ENCODE measurements around the gene SLC22A16. TPM values are rescaled to one million over a fixed set of nuclear protein-coding genes. Genes with fewer than 3 reads are reported as not detected.
"Not testable (repeated sequence)": the region's sequence is repeated elsewhere in the genome, so short reads cannot be mapped to it uniquely, and the experiment has no call there.

The SLC22A16 gene
- total RNA-seq, 1 experiment from 2014 or later, result not detected

- DNase-seq (ENCODE audit: low read depth), result peak; percentile 41
Measured at GRCh38 chr6:110491644-110492317, 15.4 kb upstream of the SLC22A16 start.

- DNase-seq (ENCODE audit: low read depth), result no peak
Measured at GRCh38 chr6:110491299-110491643, 14.9 kb upstream of the SLC22A16 start.

DNA sequence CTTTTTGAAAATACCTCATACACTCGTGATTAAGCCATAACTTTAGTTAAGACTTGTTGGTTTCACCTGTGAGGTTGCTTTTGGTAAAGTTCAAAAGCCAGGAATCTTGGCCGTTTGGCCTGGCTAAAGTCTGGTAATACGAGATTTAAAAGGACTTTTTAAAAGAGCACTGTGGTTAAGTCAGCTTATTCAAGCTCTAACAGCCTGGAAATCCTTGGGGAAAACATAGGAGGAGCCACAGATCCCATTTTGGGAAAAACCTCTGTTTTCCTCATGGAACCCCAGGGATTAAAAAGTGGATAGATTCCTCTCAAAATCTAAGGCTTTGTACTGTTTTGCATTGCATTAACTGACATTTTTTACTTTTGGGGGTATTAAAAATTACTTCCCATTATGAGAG is 13.7 kb upstream of the SLC22A16 start:
- DNase-seq (ENCODE audit: low read depth), result no peak

- no peak for DNase-seq (ENCODE audit: low read depth)
Measured at GRCh38 chr6:110488606-110489190, 12.3 kb upstream of the SLC22A16 start.

GRCh38 chr6:110487968-110488381 is 11.6 kb upstream of the SLC22A16 start:
- not testable (repeated sequence) for DNase-seq (ENCODE audit: low read depth)

GRCh38 chr6:110486756-110487155 is 10.3 kb upstream of the SLC22A16 start:
- DNase-seq (ENCODE audit: low read depth), result no peak

DNA sequence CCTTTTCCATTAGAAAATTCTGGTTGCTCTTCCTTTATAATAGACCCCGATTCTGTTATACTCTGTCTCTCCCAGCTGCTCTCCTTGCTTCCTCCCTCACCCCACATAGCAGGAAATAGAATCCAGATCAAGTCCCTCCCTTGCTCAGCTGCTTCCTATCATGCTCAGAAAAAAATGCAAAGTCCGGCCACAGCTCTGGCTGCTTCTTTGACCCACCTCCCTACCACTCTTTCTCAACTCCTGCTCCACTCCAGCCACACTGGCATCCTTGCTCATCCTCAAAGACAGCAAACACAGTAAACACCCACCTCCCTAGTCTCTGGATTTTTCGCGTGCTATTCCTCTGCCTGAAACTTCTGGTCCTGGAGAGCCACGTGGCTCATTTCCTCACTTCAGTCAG is 9.1 kb upstream of the SLC22A16 start:
- no peak for DNase-seq (ENCODE audit: low read depth)

DNA sequence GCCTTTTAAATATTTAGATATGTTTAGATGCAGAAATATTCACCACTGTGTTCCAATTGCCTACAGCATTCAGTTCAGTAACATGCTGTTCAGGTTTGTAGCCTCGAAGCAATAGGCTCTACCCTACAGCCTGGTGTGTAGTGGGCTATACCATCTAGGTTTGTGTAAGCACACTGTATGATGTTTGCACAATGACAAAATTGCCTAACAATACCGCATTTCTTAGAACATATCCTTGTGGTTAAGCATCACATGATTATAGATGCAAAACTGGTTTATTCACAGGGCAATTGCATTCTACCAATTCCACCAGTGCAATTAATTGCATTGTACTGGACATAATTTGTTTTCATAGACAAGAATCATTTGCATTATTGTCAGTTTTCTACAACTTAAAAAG is 7.9 kb upstream of the SLC22A16 start:
- DNase-seq (ENCODE audit: low read depth), result peak; percentile 10

DNA sequence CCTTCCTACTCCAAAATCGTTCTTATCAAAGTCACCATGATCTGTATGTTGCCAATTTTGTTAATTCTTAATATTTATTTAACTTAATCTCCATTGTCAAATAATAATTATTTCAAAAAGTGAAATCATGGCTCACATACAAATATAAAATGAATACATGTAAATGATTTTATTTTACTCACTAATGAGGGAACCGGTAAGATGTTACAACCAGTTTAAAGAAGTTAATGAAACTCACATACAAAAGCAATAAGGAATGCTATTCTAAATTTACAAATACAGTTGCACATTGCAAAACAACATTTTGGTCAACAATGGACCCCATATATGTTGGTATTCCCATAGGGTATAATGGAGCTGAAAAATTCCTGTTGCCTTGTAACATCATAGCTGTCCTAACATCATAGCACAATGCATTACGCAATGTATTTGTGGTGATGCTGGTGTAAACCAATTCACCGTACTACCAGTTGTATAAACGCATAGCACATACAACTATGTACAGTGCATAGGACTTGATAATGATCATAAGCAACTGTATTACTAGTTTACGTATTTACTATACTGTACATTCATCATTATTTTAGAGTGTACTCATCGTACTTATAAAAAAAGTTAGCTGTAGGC is 6.5 kb upstream of the SLC22A16 start:
- DNase-seq (ENCODE audit: low read depth), result no peak

- DNase-seq (ENCODE audit: low read depth), result no peak
Measured at GRCh38 chr6:110481081-110481480, 4.7 kb upstream of the SLC22A16 start.

DNA sequence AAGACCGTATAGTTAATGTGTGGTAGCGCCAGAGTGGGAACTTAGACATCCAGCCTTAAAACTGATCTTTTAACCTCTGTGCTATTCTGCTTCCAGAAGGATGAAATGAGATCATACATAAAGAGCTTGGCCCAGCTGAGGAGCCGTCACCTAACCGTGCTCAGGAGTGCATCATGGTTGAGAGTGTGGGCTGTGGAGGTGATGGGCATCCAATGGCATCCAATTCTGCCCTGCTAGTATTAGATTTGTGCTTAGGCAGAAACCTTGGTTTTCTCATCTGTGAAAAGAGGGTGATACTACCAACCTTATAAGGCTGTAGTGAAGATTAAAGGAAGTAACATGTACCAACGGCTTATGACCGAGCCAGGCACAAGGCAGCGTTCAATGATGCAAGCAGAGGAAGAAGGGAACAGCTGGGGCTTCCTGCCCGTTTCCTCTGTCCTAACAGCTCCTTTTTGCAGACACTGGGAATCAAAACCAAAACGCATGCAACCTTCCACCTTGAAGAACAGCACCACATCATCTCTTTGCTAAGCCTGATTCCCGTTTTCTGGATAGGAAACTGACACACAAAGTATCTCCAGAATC is 1.3 kb downstream of the SLC22A16 start:
- DNase-seq (ENCODE audit: low read depth), result no peak

DNA sequence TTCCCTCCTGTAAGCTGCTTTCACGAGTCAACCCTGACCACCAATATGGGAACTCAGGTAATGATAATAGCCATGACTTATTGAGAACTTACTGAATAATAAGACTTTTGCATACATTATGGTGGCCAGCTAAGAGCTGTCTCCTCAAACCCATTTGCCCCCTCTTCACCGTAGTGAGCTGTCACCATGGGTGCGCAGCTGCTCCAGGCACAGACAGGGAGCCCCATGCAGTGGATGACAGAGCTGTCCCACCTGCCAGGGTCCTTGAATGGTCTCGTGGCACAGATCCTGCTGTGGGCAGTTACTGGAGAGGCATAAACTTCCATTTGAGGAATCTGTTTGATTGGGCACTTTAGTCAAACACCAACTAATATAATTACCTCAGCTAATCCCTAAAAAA is 1.9 kb downstream of the SLC22A16 start:
- DNase-seq (ENCODE audit: low read depth), result no peak

DNA sequence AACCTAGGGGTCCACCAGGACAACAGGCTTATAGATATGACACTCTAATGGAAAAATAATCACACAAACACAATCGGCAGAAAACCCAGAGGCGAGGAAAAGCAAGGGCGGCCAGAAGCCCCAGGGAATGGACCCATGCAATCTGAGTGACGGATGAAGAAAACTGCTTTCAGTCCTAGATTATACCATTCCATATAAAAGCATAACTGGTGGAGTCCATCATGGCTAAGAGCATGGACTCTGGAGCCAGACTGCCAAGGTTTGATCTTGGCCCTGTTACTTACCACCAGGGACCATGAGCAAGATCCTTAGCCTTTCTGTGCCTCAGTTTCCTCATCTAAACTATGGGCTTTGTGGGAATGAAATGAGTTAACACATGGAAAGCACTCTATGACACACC is 3.7 kb downstream of the SLC22A16 start:
- no peak for DNase-seq (ENCODE audit: low read depth)

GRCh38 chr6:110471726-110472365 is 4.6 kb downstream of the SLC22A16 start:
- DNase-seq (ENCODE audit: low read depth), result no peak

- no peak for DNase-seq (ENCODE audit: low read depth)
Measured at GRCh38 chr6:110468731-110469130, 7.7 kb downstream of the SLC22A16 start.

GRCh38 chr6:110467566-110468140 is 8.8 kb downstream of the SLC22A16 start:
- DNase-seq (ENCODE audit: low read depth), result no peak

GRCh38 chr6:110462884-110463481 is 13.4 kb downstream of the SLC22A16 start:
- DNase-seq (ENCODE audit: low read depth), result no peak

DNA sequence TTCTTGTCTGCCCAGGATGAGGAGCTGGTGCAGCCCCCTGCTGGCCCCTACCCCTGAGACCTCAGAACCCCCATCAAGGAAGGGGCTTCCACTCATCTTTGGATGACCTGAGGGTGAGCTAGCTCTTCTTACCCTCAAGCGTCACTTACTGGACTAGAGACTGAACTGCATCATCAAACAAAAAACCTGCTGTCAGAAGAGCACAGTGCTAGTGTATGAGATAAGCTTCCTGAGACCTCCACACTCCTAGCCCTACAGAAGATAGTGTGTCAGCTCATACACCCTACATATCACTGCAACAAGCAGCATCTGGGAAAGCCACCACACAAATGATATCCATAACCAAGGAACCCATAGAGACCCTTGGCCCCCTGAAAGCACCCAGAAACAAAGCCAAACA is 15.0 kb downstream of the SLC22A16 start:
- DNase-seq (ENCODE audit: low read depth), result no peak

- no peak for DNase-seq (ENCODE audit: low read depth)
Measured at GRCh38 chr6:110459137-110459536, 17.3 kb downstream of the SLC22A16 start.

DNA sequence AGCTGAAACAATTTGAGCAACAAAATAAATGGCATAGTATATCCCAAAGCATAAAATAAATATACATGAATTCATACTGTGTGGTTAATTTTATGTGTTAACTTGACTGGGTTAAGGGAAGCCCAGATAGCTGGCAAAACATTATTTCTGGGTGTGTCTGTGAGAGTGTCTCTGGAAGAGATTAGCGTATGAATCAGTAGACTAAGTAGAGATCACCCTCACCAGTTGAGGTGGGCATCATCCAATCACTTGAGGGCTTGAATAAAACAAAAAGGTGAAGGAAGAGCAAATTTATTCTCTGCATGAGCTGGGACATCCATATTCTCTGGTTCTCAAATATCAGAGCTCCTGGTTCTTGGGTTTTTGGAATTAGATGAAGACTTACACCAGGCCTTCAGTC is 17.9 kb downstream of the SLC22A16 start:
- no peak for DNase-seq (ENCODE audit: low read depth)

- peak; percentile 52 for DNase-seq (ENCODE audit: low read depth)
Measured at GRCh38 chr6:110457567-110458175, 18.7 kb downstream of the SLC22A16 start.
